GDM1 (cell line): ENCODE results near the gene ASCL3.
"Not testable (repeated sequence)": the region's sequence is repeated elsewhere in the genome, so short reads cannot be mapped to it uniquely, and the experiment has no call there.

ENCODE experiments used
- DNase-seq: peaks from one replicate; lab custom pipeline; 2025; lab: John Stamatoyannopoulos, UW

ASCL3 gene, protein sequence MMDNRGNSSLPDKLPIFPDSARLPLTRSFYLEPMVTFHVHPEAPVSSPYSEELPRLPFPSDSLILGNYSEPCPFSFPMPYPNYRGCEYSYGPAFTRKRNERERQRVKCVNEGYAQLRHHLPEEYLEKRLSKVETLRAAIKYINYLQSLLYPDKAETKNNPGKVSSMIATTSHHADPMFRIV

DNA sequence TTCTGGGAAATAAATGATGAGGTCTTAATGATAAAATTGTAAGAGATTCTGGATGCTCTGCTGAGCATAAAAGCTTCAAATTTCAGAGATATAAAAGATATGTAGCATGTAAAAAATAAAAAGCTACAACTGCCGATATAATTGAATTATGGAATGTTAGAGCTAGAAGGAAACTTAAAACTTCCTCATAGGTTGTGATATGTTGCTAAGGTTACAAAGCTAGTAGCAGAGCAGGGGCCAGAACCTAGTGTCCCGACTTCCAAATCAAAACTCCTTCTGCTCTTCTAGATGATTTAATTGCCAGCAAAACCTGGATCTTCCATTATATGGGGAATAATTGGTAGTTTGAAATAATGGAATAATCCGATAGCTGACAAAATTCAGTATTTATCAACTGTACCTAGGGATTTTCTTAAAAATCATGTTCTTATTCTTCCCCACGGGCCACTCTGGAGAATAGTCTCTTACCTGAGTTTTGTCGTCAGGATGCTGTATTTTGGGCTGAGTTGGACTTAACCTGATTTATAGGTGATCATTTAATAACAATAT is at the start of gene ASCL3:
ASCL3 (minus strand) TSS at position 499 of the 549 bp plus-strand sequence. CDS start 4,855 bp downstream, outside the sequence.
- no peak for DNase-seq

DNA sequence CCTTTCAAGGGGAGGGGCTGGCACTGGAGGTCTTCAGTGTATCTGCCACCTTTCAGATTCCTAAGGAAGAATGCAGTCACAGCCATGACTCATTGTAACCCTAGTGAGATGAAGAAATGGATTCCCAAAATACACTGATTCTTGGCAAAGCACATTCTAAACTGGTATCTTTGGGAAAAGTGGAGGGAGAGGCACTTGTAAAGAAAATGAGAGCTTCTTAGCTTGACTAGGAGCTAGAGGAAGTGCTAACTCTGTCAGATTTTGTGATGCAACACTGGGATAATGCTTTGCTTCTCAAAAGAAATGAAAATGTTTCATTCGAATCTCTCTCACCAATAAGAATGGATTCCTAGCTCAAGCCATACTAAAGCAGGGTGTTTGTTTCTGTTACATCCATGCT is 46.6 kb upstream of the ASCL3 start:
- no peak for DNase-seq

DNA sequence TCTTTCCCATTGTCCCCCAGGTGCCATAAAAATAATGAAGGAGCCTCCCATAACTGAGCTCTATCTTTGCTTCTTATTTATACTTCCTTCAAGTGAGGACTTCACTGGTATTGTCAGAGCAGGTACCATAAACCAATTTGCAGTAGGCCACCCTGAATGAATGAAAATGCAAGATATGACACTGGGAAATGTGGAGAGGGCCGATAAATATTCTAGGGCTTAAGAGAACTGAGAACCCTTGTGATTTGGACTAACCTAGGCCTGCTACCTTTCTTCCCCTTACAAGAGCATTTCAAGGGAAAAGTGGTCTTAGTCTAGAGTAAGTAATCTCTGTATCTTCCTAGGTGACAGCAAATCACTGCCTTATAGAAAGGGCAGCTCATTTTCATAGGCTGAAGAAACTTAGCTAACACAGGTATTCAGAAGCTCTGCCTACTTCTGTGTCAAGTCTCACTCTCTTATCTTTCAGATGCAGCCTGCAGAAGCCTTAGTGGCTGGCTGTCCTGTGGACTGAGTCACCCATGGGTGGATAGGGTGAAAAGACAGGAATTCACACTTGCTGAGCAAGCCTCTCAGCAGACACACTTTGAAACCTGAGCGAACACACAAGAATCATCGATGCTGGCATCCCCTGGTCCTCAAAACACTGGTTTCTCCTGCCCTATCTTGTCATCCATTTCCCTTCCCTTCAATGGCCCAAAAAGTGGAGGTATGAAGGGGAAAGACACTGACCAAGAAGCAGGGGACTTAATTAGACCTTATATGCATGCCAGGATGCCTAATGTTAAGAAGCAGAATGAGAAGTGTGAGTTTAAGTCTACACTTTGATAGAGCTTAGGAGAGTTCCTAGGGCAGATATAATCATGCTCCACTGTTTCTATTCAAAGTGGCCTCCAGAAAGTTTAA is 45.8 kb upstream of the ASCL3 start:
- no peak for DNase-seq

DNA sequence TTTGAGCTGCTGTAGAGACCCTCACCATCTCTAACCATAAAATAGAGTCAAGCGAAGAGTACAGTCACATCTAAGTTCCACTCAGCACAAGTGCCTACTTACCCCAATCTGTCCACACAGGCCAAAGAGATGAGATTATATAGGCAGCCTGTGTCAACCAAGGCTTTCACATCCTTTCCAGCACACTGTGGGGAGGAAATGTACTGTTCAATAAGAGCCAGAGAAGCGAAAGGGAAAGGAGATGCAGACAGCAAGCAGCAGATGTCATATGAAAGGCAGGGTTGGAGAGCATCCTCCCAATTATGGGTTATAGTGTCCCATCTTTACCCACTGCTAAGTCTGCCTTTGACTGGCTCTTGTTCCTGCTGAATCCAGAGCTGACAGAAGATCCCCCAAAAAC is 44.6 kb upstream of the ASCL3 start:
- no peak for DNase-seq

DNA sequence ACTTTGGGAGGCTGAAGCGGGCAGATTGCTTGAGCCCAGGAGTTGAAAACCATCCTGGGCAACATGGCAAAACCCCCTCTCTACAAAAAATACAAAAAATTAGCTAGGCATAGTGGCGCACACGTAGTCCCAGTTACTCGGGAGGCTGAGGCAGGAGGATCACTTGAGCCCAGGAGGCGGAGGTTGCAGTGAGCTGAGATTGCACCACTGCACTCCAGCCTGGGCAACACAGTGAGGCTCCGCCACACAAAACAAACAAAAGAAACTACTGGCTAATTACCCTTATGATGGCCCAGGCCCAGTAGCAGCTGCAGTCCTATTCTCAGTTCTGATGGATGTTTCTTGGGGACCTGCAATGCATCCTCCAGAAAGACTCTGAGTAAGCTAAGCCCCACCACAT is 44.0 kb upstream of the ASCL3 start:
- DNase-seq: not testable (repeated sequence)

DNA sequence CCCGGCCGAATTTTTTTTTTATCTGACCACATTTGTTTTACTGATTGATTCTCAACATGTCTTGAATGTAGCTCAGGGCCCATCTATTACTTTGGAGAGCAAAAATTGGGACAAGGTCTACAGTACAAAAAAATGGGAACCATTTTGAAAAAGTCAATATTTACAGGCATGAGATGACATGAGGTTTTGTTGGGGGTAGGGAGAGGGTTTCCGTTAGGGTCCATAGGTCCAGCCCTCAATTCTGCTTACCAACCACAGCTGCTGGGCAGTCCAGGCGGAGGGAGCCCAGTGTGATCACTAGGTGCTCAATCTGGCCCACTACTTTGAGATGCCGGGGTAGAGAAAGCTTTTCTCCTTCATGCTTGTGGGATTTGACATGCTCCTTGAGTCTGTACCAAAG is 42.6 kb upstream of the ASCL3 start:
- no peak for DNase-seq

DNA sequence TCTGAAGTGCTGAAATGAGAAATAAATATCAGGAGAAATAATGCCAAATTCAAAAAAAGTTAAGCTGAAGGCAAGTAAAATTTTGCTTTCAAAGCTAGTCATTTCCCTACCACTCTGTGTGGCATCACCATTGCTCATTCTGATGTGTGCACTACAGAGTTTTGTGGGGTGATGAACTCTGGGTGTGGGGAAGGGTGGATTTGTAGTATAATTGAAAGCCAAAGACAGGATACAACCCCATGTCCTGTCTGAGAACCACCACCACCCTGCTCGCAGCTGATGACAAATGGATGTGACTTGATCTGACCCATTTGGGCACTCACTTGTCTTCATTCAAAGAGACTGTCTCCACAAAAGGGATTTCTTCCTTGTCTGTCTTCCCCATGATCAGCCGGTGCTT is 40.7 kb upstream of the ASCL3 start:
- DNase-seq: no peak

DNA sequence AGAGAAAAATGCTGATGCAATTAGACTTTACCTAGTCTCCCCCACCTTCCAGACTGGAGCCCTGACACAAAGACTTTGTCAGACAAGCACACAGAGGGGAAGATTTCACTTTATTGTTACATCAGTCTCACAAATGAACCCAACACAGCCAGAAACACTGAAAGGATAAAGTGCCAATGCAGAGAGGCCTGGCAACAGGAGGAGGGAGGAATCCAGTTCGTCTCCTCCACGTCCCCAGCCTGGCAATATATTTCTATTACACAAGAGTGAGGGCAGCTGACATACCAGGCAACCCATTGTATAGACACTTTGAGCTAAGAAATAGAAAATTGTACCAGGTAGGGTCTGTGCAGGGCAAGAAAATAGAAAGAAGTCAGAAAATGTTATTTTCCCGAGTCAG is 37.7 kb upstream of the ASCL3 start:
- no peak for DNase-seq

DNA sequence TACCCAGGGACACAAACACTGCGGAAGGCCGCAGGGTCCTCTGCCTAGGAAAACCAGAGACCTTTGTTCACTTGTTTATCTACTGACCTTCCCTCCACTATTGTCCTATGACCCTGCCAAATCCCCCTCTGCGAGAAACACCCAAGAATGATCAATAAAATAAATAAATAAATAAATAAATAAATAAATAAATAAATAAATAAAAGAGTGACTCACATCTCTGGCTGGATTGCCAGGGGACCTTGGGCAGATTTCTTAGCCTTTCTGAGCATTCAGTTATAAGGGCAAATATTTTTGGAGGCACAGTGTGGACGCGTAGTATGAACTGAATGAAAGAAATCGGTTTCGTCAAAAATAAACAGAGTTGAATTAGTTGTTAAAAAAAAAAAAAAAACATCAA is 36.5 kb upstream of the ASCL3 start:
- not testable (repeated sequence) for DNase-seq

DNA sequence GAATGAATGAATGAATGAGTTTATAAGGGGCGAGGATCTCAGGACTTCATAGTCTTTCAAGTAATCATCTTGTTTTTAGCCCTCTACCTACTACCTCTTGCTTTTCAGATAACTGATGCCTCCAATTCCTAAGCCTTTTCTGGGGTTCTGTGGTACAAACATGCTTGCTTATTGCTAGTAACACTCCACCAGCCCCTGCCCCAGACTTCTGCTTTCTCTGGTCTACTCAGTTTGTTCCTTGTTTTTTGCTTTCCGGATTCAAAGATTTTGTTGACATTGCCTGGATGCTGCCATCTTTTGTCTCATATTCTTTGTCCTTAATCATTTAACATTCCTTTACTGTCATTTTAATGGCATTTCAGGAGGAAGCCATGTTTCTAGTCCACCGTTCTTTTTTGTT is 30.3 kb upstream of the ASCL3 start:
- no peak for DNase-seq

DNA sequence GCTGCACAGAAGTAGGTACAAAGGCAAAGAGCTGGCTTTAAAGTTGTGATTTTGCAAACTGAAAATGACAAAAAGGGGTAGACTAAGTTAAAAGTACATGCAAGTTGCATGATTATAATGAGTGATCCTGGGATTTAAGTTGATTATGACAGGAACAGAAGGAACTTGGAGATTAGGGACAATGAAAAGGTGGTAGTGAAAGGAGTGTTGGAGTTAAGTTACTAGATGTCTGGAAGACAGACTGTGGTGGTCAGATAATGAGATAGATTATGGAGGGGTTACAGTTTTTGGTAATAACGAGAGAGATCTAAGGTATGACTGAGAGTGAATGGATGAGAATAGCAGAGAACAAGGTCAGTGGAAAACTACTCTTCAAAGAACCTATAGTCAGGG is 29.1 kb upstream of the ASCL3 start:
- no peak for DNase-seq

DNA sequence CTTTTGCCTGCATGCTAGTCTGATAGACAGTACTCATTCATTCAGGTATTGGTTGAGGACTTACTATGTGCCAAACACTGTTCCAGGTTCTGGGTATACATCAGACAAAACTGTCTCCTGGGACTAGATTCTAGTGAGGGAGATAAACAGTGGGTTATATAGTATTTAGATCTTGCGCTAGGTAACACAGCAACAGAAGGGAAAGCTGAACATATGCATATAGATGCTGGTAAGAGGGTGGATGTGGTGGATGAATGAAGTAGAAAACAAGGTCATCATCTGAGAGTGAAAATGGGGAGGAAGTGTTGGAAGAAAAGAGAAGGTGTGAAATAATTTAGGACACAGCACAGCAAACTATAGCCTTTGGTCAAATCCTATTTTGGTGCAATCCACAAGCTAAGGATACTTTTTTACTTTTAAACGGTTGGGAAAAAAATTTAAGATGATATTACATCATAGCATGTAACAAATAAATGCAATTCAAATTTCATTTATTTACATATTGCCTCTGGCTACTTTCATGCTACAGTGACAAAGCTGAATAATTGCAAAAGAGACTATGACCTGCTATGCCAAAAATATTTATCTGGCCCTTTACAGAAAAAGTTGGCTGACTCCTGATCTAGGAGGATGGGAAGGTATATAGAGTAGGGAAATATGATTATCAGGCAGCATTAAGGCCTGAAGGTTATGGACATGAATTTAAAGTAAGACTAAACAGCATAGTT is 28.5 kb upstream of the ASCL3 start:
- no peak for DNase-seq

DNA sequence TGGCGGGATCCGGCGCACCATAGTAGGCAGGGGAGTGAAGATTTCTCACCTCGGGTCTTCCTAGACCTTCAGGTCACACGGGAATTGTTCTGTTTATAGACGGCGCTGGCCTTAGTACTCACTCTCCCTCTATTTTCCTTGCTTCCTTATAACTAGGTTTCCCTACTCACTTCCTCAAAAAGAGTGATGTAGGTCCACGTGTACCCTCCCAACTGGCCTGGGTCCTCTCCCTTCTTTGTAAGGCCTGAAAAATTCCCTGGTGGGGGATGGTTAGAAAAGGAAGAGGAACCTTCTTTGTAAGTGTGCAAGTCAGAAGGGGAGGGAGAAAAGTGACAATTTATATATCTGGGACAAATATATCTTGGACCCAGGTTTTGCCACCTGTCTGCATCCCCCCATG is 24.4 kb upstream of the ASCL3 start:
- no peak for DNase-seq

DNA sequence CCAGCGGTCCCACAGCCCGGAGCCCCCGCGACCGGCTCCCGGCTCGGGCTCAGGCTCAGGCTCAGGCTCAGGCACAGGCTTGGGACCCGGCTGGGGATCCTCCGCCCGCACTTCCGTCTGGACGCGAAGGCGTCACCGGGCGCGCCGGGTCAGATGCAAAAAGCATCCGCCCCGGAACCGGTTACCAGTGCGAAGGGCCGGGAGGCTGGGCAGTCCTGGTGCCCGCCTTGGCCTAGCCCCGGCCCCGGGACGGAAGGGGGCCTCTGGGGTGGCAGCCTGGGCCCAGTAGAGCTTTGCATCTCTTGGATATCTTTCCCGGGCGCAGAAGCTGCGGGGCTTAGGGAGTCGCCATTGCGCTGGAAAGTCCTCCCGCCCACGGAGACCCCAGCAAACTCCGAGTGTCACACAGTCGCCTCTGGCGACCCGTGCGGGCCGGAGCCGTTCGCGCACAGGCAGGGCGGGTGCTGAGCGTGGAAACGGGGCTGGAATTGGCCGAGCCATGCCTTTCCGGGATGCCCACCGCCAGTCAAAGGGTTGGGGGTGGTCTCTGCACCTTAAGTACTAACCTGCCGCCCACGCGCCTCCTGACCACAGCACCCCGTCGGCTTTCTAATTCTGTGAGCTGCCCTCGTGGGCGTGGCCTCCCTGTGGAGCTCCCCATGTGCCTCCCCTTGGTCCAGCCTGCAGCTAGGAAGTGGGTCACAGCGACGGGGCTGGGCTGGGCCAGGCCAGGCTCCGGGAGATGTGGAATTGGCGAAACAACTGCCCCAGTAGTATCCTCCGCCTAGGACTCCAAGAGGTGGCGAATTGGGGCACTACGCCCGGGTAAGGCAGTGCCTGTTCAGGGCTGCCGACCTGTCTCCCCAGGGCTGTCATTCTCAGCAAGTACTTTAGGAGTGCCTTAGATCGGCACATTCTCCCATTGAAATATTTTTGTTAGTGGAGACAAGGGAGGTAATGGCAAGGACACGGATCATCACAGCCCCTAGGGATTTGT is 21.8 kb upstream of the ASCL3 start, which contains the start of gene TMEM9B:
TMEM9B (minus strand) TSS at position 119 of the 997 bp plus-strand sequence. CDS start 129 bp downstream, outside the sequence.
- DNase-seq: peak; percentile 83

DNA sequence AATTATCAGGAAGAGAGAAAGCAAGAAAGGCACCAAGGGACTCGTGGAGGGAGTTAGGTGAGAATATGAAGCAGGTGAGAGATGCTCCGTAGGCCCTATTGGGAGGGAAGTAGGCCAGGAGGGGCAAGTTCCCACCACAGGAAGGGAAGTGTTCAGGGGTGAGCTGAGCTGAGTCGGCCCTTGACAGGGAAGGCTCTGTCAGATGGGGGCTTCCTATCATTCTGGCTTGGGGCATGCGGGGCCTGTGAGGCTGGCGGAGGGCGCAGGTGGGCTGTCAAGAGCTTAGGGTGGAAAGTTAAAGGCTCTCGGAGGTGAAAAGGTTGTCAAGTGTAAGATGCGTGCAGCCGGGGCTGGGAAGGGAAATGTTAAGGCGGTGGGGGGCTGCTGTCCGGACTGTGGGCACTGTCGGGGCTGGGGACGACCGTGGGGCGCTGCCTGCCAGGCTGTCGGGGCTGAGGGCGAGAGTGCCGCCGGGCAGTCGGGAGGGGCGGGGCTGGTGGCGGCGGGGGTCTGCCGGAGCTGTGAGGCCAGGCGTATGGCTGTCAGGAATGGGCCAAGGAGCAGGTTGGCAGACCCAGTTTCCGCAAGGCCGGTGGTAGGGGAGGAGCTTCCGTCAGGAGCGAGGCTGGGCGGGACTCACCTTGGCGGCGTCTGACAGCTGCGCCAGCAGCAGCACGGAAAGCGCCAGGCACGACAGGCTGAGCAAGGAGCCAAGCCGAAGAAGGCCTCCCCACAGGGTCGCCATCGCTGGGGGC is 20.9 kb upstream of the ASCL3 start:
- DNase-seq: peak; percentile 77

DNA sequence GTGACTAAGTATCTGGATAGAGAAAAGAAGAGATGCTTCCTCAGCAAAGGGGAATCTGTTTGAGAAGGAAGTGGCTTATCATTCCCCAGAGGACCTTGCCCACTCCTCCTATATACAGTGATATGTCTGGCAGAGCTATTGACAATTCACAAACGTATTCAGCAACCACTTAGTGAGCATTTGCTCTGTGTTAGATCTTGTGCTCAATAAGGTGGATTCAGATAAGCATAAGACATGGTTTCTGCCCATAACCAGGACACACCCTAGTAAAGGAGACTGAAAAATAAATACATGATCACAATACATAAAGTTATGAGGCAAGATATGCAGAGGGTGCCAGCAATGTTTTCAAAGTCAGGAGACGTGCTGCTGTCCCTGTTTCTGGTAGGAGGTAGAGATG is 20.0 kb upstream of the ASCL3 start:
- no peak for DNase-seq

DNA sequence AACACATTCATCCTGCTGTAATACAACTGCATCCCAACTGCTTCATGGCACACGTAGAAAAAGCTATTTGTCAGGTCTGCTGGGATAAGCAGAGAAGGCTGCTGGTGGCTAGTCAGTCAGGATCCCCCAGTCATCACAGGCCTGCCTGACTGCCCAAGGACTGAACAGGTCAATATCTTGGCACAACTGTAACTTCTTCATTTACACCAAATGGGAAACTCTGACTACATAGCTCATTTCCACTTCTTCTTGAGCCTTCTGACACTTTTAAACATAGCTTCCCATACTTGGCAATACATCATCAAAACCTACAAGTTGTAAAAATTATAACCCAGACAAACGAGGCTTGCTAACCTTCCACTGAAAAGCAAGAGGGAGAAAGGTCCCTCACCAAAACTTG is 18.6 kb upstream of the ASCL3 start:
- DNase-seq: no peak

DNA sequence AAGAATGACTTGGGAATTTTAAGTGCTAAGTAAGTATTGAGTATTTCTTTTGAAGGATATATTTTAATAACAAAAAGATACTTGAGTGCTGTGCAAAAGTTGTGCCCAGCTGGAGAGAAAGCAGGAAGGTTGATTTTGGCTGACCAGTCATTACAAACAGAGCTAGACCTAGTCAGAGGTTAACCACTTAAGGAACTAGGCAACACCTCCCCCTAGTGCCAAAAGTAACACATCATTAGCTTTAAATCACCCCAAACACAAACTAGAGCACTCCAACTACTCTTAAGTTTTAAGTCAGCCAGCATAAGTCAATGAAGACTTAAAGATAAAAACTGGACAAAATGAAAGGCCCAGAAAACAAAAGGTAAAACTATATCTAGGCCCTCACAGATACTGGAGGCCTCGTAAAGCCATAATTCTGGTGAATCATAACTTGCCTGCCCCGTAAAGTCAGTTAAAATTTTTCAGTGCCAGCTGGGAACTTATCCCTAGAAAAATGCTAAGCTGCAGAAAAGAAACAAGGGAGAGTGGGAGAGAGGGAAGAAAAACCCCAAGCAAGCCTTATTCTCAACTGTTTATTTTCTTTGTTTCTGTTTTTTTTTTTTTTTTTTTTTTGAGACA is 16.8 kb upstream of the ASCL3 start:
- DNase-seq: peak; percentile 37

DNA sequence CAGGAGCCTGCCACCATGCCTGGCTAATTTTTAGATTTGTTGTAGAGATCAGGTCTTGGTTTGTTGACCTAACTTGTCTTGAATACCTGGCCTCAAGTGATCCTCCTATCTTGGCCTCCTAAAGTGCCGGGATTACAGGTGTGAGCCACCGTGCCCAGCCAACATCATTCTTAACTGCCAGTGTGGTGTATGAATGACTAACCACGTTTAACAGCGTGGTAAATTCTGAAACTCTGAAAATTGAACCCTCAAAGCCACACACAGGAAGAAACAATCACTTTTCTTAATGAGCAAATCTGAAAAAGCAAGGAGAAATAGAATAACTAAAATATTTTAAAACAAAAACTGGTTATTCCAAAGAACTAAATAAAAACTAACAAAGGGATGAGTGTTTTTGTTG is 14.0 kb upstream of the ASCL3 start:
- DNase-seq: no peak

DNA sequence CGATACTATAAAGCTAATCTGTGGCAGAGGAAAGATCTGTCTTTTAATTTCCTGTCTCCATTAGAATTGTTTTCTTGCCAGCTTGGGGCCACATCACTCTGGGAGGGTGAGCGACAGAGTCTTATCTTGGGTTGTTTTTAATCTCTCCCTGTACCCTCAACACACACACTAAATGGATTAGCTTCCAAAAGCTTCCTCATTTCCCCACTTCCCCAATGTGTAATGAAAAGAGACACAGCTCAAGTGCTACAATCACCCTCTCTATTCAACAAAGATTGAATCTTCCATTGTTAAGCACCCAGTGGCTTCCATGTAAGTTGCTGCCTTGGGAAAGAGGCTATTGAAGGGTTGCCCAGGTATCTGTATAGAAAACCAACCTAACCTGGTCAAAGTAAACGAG is 6.1 kb upstream of the ASCL3 start:
- DNase-seq: peak; percentile 24
